G401.6 (cell line): Measurements from ENCODE around the gene CPLX3.
A peak's percentile ranks its signal among the peaks of the same experiment; 100 is the strongest.

Source experiments
- FAIRE-seq: peaks from 2 replicates; lab custom pipeline; 2012; peaks lifted over from hg19 to GRCh38; lab: Jason Lieb, UNC

Gene CPLX3

GRCh38 chr15:74873036-74873755, 46.8 kb downstream of the CPLX3 start, which contains the start of gene SCAMP2:
TSS of gene SCAMP2 (minus strand) at chr15:74873365. CDS start at chr15:74873255, 110 bp downstream.
- peak; percentile 6 for FAIRE-seq

- no peak for FAIRE-seq
Observed at GRCh38 chr15:74873756-74874424, 47.5 kb downstream of the CPLX3 start.

DNA sequence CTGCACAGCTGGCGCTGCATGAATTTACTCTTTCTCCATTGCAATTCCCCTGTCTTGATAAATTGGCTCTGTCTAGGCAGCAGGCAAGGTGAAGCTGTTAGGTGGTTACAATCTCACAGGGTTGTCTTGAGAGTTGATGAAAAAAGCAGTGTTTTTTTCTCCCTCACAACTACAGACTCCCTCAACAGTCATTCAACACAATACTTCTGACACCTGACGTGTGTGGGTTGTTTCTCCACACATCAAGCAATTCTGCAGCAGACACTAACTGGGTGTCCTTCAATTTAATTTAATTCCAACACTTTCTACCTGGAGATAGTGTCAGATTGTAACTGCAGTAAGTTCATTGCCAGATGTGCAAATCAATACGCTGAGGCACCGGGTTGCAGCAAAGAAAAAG, 51.8 kb downstream of the CPLX3 start:
- FAIRE-seq: no peak
